Smooth muscle cell (in vitro differentiated cells): ENCODE data around the gene IPO8. TPM values are rescaled to one million over a fixed set of nuclear protein-coding genes. Genes with fewer than 3 reads are reported as not detected.

ENCODE experiments used
- DNase-seq: peaks from one replicate; lab custom pipeline; 2025; ENCODE audit not compliant: unreplicated experiment; lab: John Stamatoyannopoulos, UW
- H2AFZ ChIP-seq: fragments of 200-600 bp; sonication (generic); 2 replicates; pipeline ENCODE4 v1.6.0; 2016; ENCODE audit warnings: antibody characterized with exemption, low read depth, mild to moderate bottlenecking
- H3F3A ChIP-seq: fragments of 200-600 bp; sonication (generic); 2 replicates; pipeline ENCODE4 v1.6.0; 2017; ENCODE audit warnings: antibody characterized with exemption, low read depth
- H3K27ac ChIP-seq: fragments of 200-600 bp; sonication (generic); 2 replicates; pipeline ENCODE4 v1.5.1; 2016; ENCODE audit warnings: low read depth, mild to moderate bottlenecking
- H3K27me3 ChIP-seq: fragments of 200-600 bp; sonication (generic); 2 replicates; pipeline ENCODE4 v1.6.1; 2016; ENCODE audit warnings: low read depth, mild to moderate bottlenecking
- H3K36me3 ChIP-seq: fragments of 200-600 bp; sonication (generic); 2 replicates; pipeline ENCODE4 v1.5.1; 2016; ENCODE audit warnings: low read depth
- H3K4me1 ChIP-seq: fragments of 200-600 bp; sonication (generic); 2 replicates; pipeline ENCODE4 v1.5.1; 2016; ENCODE audit warnings: low read depth
- H3K4me2 ChIP-seq: fragments of 200-600 bp; sonication (generic); 2 replicates; pipeline ENCODE4 v1.6.0; 2016; ENCODE audit warnings: mild to moderate bottlenecking
- H3K4me3 ChIP-seq: fragments of 200-600 bp; sonication (generic); 2 replicates; pipeline ENCODE4 v1.5.1; 2016; ENCODE audit warnings: mild to moderate bottlenecking
- H3K79me2 ChIP-seq: fragments of 200-600 bp; sonication (generic); 2 replicates; pipeline ENCODE4 v1.6.0; 2016; ENCODE audit warnings: low read depth, mild to moderate bottlenecking
- H3K9ac ChIP-seq: fragments of 200-600 bp; sonication (generic); 2 replicates; pipeline ENCODE4 v1.6.0; 2016; ENCODE audit warnings: low read depth
- H3K9me3 ChIP-seq: fragments of 200-600 bp; sonication (generic); replicated peaks from 2 replicates; pipeline ENCODE4 v1.5.1; 2016; ENCODE audit warnings: low read depth
- H4K20me1 ChIP-seq: fragments of 200-600 bp; sonication (generic); 2 replicates; pipeline ENCODE4 v1.6.0; 2016; ENCODE audit warnings: low read depth
- WGBS: methylation state at CpG from one replicate; pipeline ENCODE4 v1.1.7; 2016; ENCODE audit warnings: low lambda C conversion rate; 5-methylcytosine and 5-hydroxymethylcytosine counted together
- polyA plus RNA-seq: library from polyadenylated mRNA; unstranded; fragments of >200 nt; fragmentation: Nextera tagmentation; extraction: Ambion mirVana; gene quantifications from 2 replicates; pipeline ENCODE4 v1.2.1, GENCODE V29; 2016
- total RNA-seq: library from RNA; depleted of rRNA; stranded (reverse); fragments of >200 nt; gene quantifications from 2 replicates; pipeline ENCODE4 v1.2.3, GENCODE V29; 2014
- TF ChIP-seq, protein P1 (sequence below): fragments of 200-600 bp; sonication (generic); IDR thresholded peaks from 2 replicates; pipeline ENCODE4 v1.5.1; 2017; ENCODE audit warnings: borderline replicate concordance, mild to moderate bottlenecking, antibody characterized with exemption; ENCODE audit not compliant: insufficient read depth, poor library complexity, severe bottlenecking

The IPO8 gene
- total and polyA plus RNA-seq, 2 experiments from 2014 or later, result 5.0 to 24.0 TPM

DNA sequence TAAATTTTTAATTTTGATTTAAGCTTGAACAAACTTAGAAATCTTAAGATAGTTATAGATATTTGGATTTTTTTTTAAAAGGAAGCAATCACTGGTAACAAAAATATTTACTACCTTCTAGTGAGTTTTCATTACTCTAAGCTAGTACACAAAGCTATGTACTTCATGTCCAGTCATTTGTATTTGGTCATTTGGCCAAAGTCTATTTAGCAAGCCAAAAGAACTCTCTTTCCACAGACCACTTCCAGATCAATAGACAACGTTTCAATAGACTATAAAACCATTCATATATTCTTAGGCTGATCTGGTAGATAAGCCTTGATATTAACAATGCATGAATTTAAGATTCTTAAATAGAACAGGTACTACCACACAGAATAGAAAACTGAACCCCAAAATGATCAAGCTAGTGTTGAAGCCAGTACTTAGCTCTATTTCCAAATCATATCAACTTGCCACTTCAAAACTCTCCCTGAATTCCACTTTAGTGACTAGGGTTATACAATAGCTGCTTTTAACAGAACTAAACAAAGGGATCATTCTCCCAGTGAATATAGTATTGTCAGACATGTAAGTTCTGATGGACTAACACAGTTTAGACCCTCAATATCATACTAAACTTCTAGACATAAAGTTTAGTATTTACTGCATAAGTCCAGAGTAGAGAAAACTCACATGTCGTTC lies 37.4 kb upstream of the IPO8 start:
- TF ChIP-seq, protein P1, sequence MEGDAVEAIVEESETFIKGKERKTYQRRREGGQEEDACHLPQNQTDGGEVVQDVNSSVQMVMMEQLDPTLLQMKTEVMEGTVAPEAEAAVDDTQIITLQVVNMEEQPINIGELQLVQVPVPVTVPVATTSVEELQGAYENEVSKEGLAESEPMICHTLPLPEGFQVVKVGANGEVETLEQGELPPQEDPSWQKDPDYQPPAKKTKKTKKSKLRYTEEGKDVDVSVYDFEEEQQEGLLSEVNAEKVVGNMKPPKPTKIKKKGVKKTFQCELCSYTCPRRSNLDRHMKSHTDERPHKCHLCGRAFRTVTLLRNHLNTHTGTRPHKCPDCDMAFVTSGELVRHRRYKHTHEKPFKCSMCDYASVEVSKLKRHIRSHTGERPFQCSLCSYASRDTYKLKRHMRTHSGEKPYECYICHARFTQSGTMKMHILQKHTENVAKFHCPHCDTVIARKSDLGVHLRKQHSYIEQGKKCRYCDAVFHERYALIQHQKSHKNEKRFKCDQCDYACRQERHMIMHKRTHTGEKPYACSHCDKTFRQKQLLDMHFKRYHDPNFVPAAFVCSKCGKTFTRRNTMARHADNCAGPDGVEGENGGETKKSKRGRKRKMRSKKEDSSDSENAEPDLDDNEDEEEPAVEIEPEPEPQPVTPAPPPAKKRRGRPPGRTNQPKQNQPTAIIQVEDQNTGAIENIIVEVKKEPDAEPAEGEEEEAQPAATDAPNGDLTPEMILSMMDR, result no peak
- Histone ChIP-seq H3K79me2 (peaks cover 5% of the 10 kb centered on the region), H3K9ac (no peak overlapping the region), H3K27me3 (no peaks in the 10 kb centered on the region), H3K36me3 (peaks cover 11% of the 10 kb centered on the region), H4K20me1 (peaks cover 2% of the 10 kb centered on the region), H3K27ac (no peak overlapping the region), H3F3A (no peaks in the 10 kb centered on the region), H3K4me2 (no peak overlapping the region), H3K9me3 (no peaks in the 10 kb centered on the region), H2AFZ (no peak overlapping the region), H3K4me3 (no peak overlapping the region), H3K4me1 (no peaks in the 10 kb centered on the region)
- 95% methylated on average over 2 of the region's 2 CpGs for WGBS
- DNase-seq, result no peak

GRCh38 chr12:30730011-30730410 lies 34.3 kb upstream of the IPO8 start:
- Histone ChIP-seq H3K9ac (no peak overlapping the region), H3K27ac (no peak overlapping the region), H3K4me2 (no peak overlapping the region), H3K79me2 (no peaks in the 10 kb centered on the region), H3K36me3 (peaks cover 15% of the 10 kb centered on the region), H3F3A (no peaks in the 10 kb centered on the region), H3K9me3 (no peaks in the 10 kb centered on the region), H2AFZ (no peak overlapping the region), H4K20me1 (peaks cover 2% of the 10 kb centered on the region), H3K4me1 (no peaks in the 10 kb centered on the region), H3K27me3 (no peaks in the 10 kb centered on the region), H3K4me3 (no peak overlapping the region)
- WGBS, result 95% methylated on average over 2 of the region's 2 CpGs
- DNase-seq, result no peak
- TF ChIP-seq, protein P1, result no peak

- peaks cover 2% of the 10 kb centered on the region for H4K20me1 ChIP-seq
- H3K9me3 ChIP-seq, result no peaks in the 10 kb centered on the region
- H3K27me3 ChIP-seq, result no peaks in the 10 kb centered on the region
- no peaks in the 10 kb centered on the region for H3F3A ChIP-seq
- H3K27ac ChIP-seq, result no peak overlapping the region
- no peaks in the 10 kb centered on the region for H3K4me1 ChIP-seq
- TF ChIP-seq, protein P1, result no peak
- no peak overlapping the region for H3K9ac ChIP-seq
- no peak overlapping the region for H3K4me2 ChIP-seq
- H2AFZ ChIP-seq, result no peak overlapping the region
- no peaks in the 10 kb centered on the region for H3K79me2 ChIP-seq
- 96% methylated on average over 4 of the region's 4 CpGs for WGBS
- DNase-seq, result no peak
- peaks cover 11% of the 10 kb centered on the region for H3K36me3 ChIP-seq
- no peak overlapping the region for H3K4me3 ChIP-seq
These were observed 33.9 kb upstream of the IPO8 start for GRCh38 chr12:30729547-30729946.

GRCh38 chr12:30726647-30727046 lies 31.0 kb upstream of the IPO8 start:
- 98% methylated on average over 1 of the region's 1 CpG for WGBS
- Histone ChIP-seq H3K79me2 (no peaks in the 10 kb centered on the region), H3K4me2 (no peak overlapping the region), H3K4me3 (no peak overlapping the region), H3K36me3 (peaks cover 20% of the 10 kb centered on the region), H3K27ac (no peak overlapping the region), H3K9ac (no peak overlapping the region), H2AFZ (no peak overlapping the region), H4K20me1 (no peaks in the 10 kb centered on the region), H3F3A (no peaks in the 10 kb centered on the region), H3K4me1 (no peaks in the 10 kb centered on the region), H3K27me3 (no peaks in the 10 kb centered on the region), H3K9me3 (no peaks in the 10 kb centered on the region)
- DNase-seq, result no peak
- TF ChIP-seq, protein P1, result no peak
